ENCODE results near the gene RPL29. TPM values are rescaled to one million over a fixed set of nuclear protein-coding genes. Genes with fewer than 3 reads are reported as not detected.

RPL29 gene
- total RNA-seq, 1 donor from 2014 or later: 1,884 TPM

GRCh38 chr3:51948016-51948580 lies 47.6 kb downstream of the RPL29 start:
- Mint-ChIP-seq H3K27me3 (peaks cover 7% of the 10 kb centered on the region), H3K4me1 (peaks cover under 1% of the 10 kb centered on the region), H3K27ac (no peak overlapping the region), H3K4me3 (no peak overlapping the region), H3K36me3 (ENCODE audit: low read depth) (peaks cover 3% of the 10 kb centered on the region), H3K9me3 (no peaks in the 10 kb centered on the region)
- ChIA-PET CTCF (no interaction called here), POLR2A (no interaction called here)
- ATAC-seq (ENCODE audit: low read depth) (no peak), DNase-seq (no peak)
- intact Hi-C loops (cut with micrococcal nuclease): no loop called here
- no peak for TF ChIP-seq CTCF (IDR thresholded peaks at IDR 0.05)

- Mint-ChIP-seq H3K9me3 (no peaks in the 10 kb centered on the region), H3K4me3 (no peak overlapping the region), H3K36me3 (ENCODE audit: low read depth) (peaks cover 3% of the 10 kb centered on the region), H3K27ac (no peak overlapping the region), H3K27me3 (peaks cover 3% of the 10 kb centered on the region), H3K4me1 (peaks cover 8% of the 10 kb centered on the region)
- intact Hi-C loops (cut with micrococcal nuclease): no loop called here
- no peak for ATAC-seq (ENCODE audit: low read depth)
- CTCF ChIA-PET: no interaction called here
- POLR2A ChIA-PET: no interaction called here
- DNase-seq: no peak
- TF ChIP-seq CTCF (IDR thresholded peaks at IDR 0.05): no peak
Observed at GRCh38 chr3:51947215-51947900, 48.3 kb downstream of the RPL29 start.

- Mint-ChIP-seq H3K27me3 (no peaks in the 10 kb centered on the region), H3K4me3 (no peak overlapping the region), H3K4me1 (peaks cover 12% of the 10 kb centered on the region), H3K9me3 (no peaks in the 10 kb centered on the region), H3K27ac (no peak overlapping the region), H3K36me3 (ENCODE audit: low read depth) (peaks cover 3% of the 10 kb centered on the region)
- intact Hi-C loops (cut with micrococcal nuclease): no loop called here
- ATAC-seq (ENCODE audit: low read depth): no peak
- TF ChIP-seq CTCF (IDR thresholded peaks at IDR 0.05): no peak
- ChIA-PET POLR2A (no interaction called here), CTCF (no interaction called here)
- no peak for DNase-seq
Observed at GRCh38 chr3:51946796-51947195, 48.9 kb downstream of the RPL29 start.

DNA sequence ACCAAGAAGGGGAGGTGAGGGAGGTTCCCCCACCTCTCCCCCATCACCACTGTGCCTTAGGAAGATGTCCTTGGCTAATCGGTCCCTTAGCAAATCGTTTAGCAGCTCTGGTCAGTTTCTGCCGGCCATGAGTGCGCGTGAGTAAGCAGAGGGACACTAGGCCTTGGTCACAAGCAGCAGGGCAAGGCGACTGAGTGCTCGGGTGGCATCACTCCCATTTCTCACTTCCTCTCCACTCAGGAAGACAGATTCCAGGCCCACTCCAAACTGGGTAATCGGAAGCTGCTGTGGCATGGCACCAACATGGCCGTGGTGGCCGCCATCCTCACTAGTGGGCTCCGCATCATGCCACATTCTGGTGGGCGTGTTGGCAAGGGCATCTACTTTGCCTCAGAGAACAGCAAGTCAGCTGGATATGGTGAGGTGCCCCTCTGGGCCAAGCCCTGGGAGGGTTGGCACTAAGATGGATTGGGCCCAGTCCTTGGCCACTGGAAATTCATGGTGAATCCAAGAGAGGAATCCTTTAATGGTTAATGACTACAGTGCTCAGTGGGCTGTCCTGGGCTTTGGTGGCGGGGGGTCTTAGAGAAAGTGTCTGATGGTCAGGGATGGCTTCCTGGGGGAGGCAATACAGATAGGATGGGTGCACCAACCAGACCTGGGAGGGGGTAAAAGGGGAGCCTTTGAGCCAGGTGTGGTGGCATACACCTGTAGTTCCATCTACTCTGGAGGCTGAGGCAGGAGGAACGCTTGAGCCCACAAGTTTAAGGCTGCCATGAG lies 49.6 kb downstream of the RPL29 start:
- ATAC-seq (ENCODE audit: low read depth) (no peak), DNase-seq (no peak)
- intact Hi-C loops (cut with micrococcal nuclease): no loop called here
- Mint-ChIP-seq H3K9me3 (no peaks in the 10 kb centered on the region), H3K4me1 (peaks cover 16% of the 10 kb centered on the region), H3K27ac (no peak overlapping the region), H3K36me3 (ENCODE audit: low read depth) (peaks cover 3% of the 10 kb centered on the region), H3K27me3 (no peaks in the 10 kb centered on the region), H3K4me3 (no peak overlapping the region)
- TF ChIP-seq CTCF (IDR thresholded peaks at IDR 0.05): no peak
- ChIA-PET CTCF (interaction anchor here (1.1 kb wide), 1 partner anchor 26 kb away, joined by 3 read pairs; no protein-coding TSS in a partner anchor), POLR2A (no interaction called here)

Data from activated B cell treated with CpG ODN at 0.5 μM for 24 hours (primary cell).